ENCODE results near the gene BAAT.
A peak's percentile ranks its signal among the peaks of the same experiment; 100 is the strongest.

The BAAT gene

GRCh38 chr9:101398068-101398929, 13.5 kb upstream of the BAAT start, which contains the start of the genes MRPL50 and ZNF189:
TSS of gene MRPL50 (minus strand) at chr9:101398618. CDS start at chr9:101398592, 26 bp downstream.
TSS of gene ZNF189 (plus strand) at chr9:101398851. CDS start at chr9:101399157, 306 bp downstream.
- DNase-seq (ENCODE audit: low read depth in 3 of 3), result peak; percentile 91 to 95 (median 93)

GRCh38 chr9:101397746-101398067, 12.9 kb upstream of the BAAT start:
- DNase-seq (ENCODE audit: low read depth in 3 of 3), result no peak

GRCh38 chr9:101394687-101395086, 9.9 kb upstream of the BAAT start:
- DNase-seq (ENCODE audit: low read depth in 3 of 3), result no peak

GRCh38 chr9:101393135-101393534, 8.3 kb upstream of the BAAT start:
- DNase-seq (ENCODE audit: low read depth in 3 of 3), result no peak

GRCh38 chr9:101388507-101388993, 3.7 kb upstream of the BAAT start:
- no peak for DNase-seq (ENCODE audit: low read depth in 3 of 3)

GRCh38 chr9:101387871-101388506, 3.2 kb upstream of the BAAT start:
- no peak for DNase-seq (ENCODE audit: low read depth in 3 of 3)

- no peak for DNase-seq (ENCODE audit: low read depth in 3 of 3)
Observed at GRCh38 chr9:101383361-101383760, 1.4 kb downstream of the BAAT start.

- DNase-seq (ENCODE audit: low read depth in 3 of 3), result no peak
Observed at GRCh38 chr9:101381833-101382342, 2.9 kb downstream of the BAAT start.

GRCh38 chr9:101381118-101381517, 3.7 kb downstream of the BAAT start:
- DNase-seq (ENCODE audit: low read depth in 3 of 3), result no peak

GRCh38 chr9:101380295-101380694, 4.5 kb downstream of the BAAT start:
- DNase-seq (ENCODE audit: low read depth in 3 of 3), result no peak

- no peak for DNase-seq (ENCODE audit: low read depth in 3 of 3)
Observed at GRCh38 chr9:101376111-101376848, 8.5 kb downstream of the BAAT start.

- no peak for DNase-seq (ENCODE audit: low read depth in 3 of 3)
Observed at GRCh38 chr9:101375546-101375945, 9.3 kb downstream of the BAAT start.

- no peak for DNase-seq (ENCODE audit: low read depth in 3 of 3)
Observed at GRCh38 chr9:101372327-101373118, 12.3 kb downstream of the BAAT start.

- no peak for DNase-seq (ENCODE audit: low read depth in 3 of 3)
Observed at GRCh38 chr9:101371813-101372212, 13.0 kb downstream of the BAAT start.

GRCh38 chr9:101369884-101370531, 14.8 kb downstream of the BAAT start:
- no peak for DNase-seq (ENCODE audit: low read depth in 3 of 3)

- DNase-seq (ENCODE audit: low read depth in 3 of 3), result no peak
Observed at GRCh38 chr9:101369286-101369685, 15.5 kb downstream of the BAAT start.

GRCh38 chr9:101367323-101367722, 17.5 kb downstream of the BAAT start:
- no peak for DNase-seq (ENCODE audit: low read depth in 3 of 3)

- DNase-seq (ENCODE audit: low read depth in 3 of 3), result no peak
Observed at GRCh38 chr9:101366038-101366756, 18.6 kb downstream of the BAAT start.

- DNase-seq (ENCODE audit: low read depth in 3 of 3), result no peak
Observed at GRCh38 chr9:101365181-101365580, 19.6 kb downstream of the BAAT start.

GRCh38 chr9:101362450-101362849, 22.4 kb downstream of the BAAT start:
- DNase-seq (ENCODE audit: low read depth in 3 of 3), result no peak

Measured in stimulated activated CD4-positive, alpha-beta T cell treated with anti-CD3 and anti-CD28 coated beads, TNF-alpha, amount 100 ng/mL, for 48 hours (primary cell).